GM12878 (cell line): ENCODE results near the gene ATP6V0E1. TPM values are rescaled to one million over a fixed set of nuclear protein-coding genes. Genes with fewer than 3 reads are reported as not detected.
"Not testable (repeated sequence)": the region's sequence is repeated elsewhere in the genome, so short reads cannot be mapped to it uniquely, and the experiment has no call there.

Experiments
- ATAC-seq: fragments of 200-7000 bp; cut with Tn5 transposase; 3 replicates; pipeline ENCODE4 v1.9.1; 2020; ENCODE audit warnings: mild to moderate bottlenecking, moderate library complexity
- BruUV-seq: library from RNA; stranded (reverse); fragments of 400-500 nt; replicated peaks from 2 replicates; lab custom pipeline; 2021; lab: Mats Ljungman, UMichigan
- CTCF ChIA-PET: fragments of 300-600 bp; sonication (Branson Sonifier 250); formaldehyde crosslinking; extraction: SDS; loops from one replicate; lab custom pipeline; 2021; ENCODE audit warnings: inconsistent platforms; lab: Yijun Ruan, JAX
- POLR2A ChIA-PET: fragments of 350-600 bp; formaldehyde crosslinking; extraction: SDS; loops from one replicate; lab custom pipeline; 2021; ENCODE audit warnings: inconsistent platforms; lab: Charles Lee
- RAD21 ChIA-PET: fragments of 300-600 bp; sonication (Branson Sonifier 250); formaldehyde crosslinking; loops from one replicate; lab custom pipeline; 2023; ENCODE audit warnings: antibody characterized with exemption; ENCODE audit not compliant: unreplicated experiment; lab: Charles Lee
- SMC1A ChIA-PET: fragments of 300-600 bp; sonication (Branson Sonifier 250); formaldehyde crosslinking; loops from one replicate; lab custom pipeline; 2023; ENCODE audit not compliant: unreplicated experiment, uncharacterized antibody; lab: Charles Lee
- DNase-seq: peaks from one replicate; pipeline ENCODE4 v3.0.0-alpha.2; 2011; ENCODE audit warnings: low read depth, low spot score
- FAIRE-seq: peaks from 3 replicates; lab custom pipeline; 2011; peaks lifted over from hg19 to GRCh38; lab: Jason Lieb, UNC
- H2AFZ ChIP-seq: 2 replicates; pipeline ENCODE4 v1.6.0; 2011; ENCODE audit warnings: low read depth, low read length, control low read depth; ENCODE audit not compliant: control insufficient read depth
- H3K27ac ChIP-seq: 2 replicates; pipeline ENCODE4 v1.5.1; 2011; ENCODE audit warnings: control low read depth; ENCODE audit not compliant: control insufficient read depth, insufficient read depth
- H3K27me3 ChIP-seq, 2 experiments: replicated peaks in 1 of 2; 2 replicates each; pipeline versions ENCODE4 v1.6.0 to v1.6.1; 2011; ENCODE audit warnings: low read length in 1 of 2; ENCODE audit not compliant: control insufficient read depth in 2 of 2, insufficient read depth in 2 of 2
- H3K36me3 ChIP-seq, 2 experiments: 2 replicates each; pipeline ENCODE4 v1.5.1; 2011; ENCODE audit warnings: low read length in 1 of 2; ENCODE audit not compliant: control insufficient read depth in 2 of 2, insufficient read depth in 2 of 2
- H3K4me1 ChIP-seq: 2 replicates; pipeline ENCODE4 v1.6.1; 2011; ENCODE audit warnings: mild to moderate bottlenecking, low read length, moderate library complexity, mixed read lengths; ENCODE audit not compliant: control insufficient read depth, insufficient read depth
- H3K4me2 ChIP-seq: 2 replicates; pipeline ENCODE4 v1.6.0; 2011; ENCODE audit warnings: control low read depth; ENCODE audit not compliant: control insufficient read depth, insufficient read depth
- H3K4me3 ChIP-seq: fragments of 200-600 bp; sonication (generic); 2 replicates; pipeline ENCODE4 v1.5.1; 2016
- H3K79me2 ChIP-seq: 2 replicates; pipeline ENCODE4 v1.6.0; 2011; ENCODE audit warnings: low read length; ENCODE audit not compliant: control insufficient read depth, insufficient read depth
- H3K9ac ChIP-seq: 2 replicates; pipeline ENCODE4 v1.8.0; 2011; ENCODE audit warnings: low read length, control low read depth, mixed read lengths; ENCODE audit not compliant: control insufficient read depth, insufficient read depth
- H3K9me3 ChIP-seq: replicated peaks from 3 replicates; pipeline ENCODE4 v1.5.1; 2011; ENCODE audit warnings: mild to moderate bottlenecking, low read length; ENCODE audit not compliant: control insufficient read depth, insufficient read depth
- H4K20me1 ChIP-seq: 2 replicates; pipeline ENCODE4 v1.6.0; 2011; ENCODE audit not compliant: control insufficient read depth, insufficient read depth
- ASH2L ChIP-seq: fragments of 300-600, 200-600 bp; sonication (generic); IDR thresholded peaks from 2 replicates; pipeline ENCODE4 v1.6.1; 2017; ENCODE audit warnings: low read depth, mild to moderate bottlenecking, borderline replicate concordance
- JUND ChIP-seq: IDR thresholded peaks from 2 replicates; pipeline ENCODE4 v1.6.1; 2012; ENCODE audit warnings: low read depth, mild to moderate bottlenecking, low read length, improper control_type of control experiment, moderate library complexity
- NR2F1 ChIP-seq: fragments of 450-650 bp; conservative IDR thresholded peaks from 2 replicates; pipeline ENCODE4 v1.6.1; 2017; ENCODE audit warnings: mild to moderate bottlenecking
- POLR2AphosphoS2 ChIP-seq: IDR thresholded peaks from 2 replicates; pipeline ENCODE4 v1.6.1; 2011; ENCODE audit warnings: low read depth, mild to moderate bottlenecking, low read length, improper control_type of control experiment, moderate library complexity
- STAT1 ChIP-seq: fragments of 450-650 bp; conservative IDR thresholded peaks from 2 replicates; pipeline ENCODE4 v1.6.1; 2014; ENCODE audit warnings: antibody characterized with exemption, mild to moderate bottlenecking
- WGBS: methylation state at CpG from one replicate; pipeline ENCODE4 v1.1.6; 2016; ENCODE audit warnings: low lambda C conversion rate; ENCODE audit not compliant: insufficient replicate concordance, insufficient coverage; ENCODE audit errors: missing lambda C conversion rate; 5-methylcytosine and 5-hydroxymethylcytosine counted together
- in situ Hi-C: fragments of 300-500 bp; cut with MboI; formaldehyde crosslinking; loops from 9 replicates; pipeline ENCODE4 v1.14.3; 2018; ENCODE audit warnings: mixed read lengths
- intact Hi-C: fragments of 100-400 bp; cut with micrococcal nuclease; formaldehyde crosslinking; loops from one replicate; pipeline ENCODE4 v1.14.2; 2022; ENCODE audit not compliant: unreplicated experiment
- polyA plus RNA-seq, 11 experiments: library from polyadenylated mRNA; depleted of rRNA in 4 of 11; unstranded in 6 of 11; stranded (reverse) in 5 of 11; fragments of >200 nt; fragmentation: Nextera tagmentation in 4 of 11; fragmentation: Illumina TruSeq in 1 of 11; extraction: Ambion mirVana in 4 of 11; extraction: Trizol in 1 of 11; gene quantifications; 1 replicate in 1 of 11; 2 replicates in 10 of 11; pipeline versions ENCODE4 v1.2.1 to v1.2.3, GENCODE V29; 2011 to 2016; ENCODE audit warnings: inconsistent platforms in 2 of 11, missing spikeins in 2 of 11, low read depth in 1 of 11
- total RNA-seq, 4 experiments: library from RNA; depleted of rRNA in 3 of 4; stranded (reverse); fragments of >200 nt in 3 of 4; fragmentation: Illumina TruSeq in 1 of 4; extraction: Trizol in 1 of 4; gene quantifications; 2 replicates each; pipeline versions ENCODE4 v1.2.1 to v1.2.3, GENCODE V29; 2013 to 2021
- TF ChIP-seq, protein P1 (sequence below): fragments of 450-650 bp; conservative IDR thresholded peaks from 2 replicates; pipeline ENCODE4 v1.6.1; 2017; ENCODE audit warnings: mild to moderate bottlenecking, moderate library complexity

Gene ATP6V0E1
- total and polyA plus RNA-seq, 10 of the 15 experiments (the other 5 are each of a cell fraction or from before 2014, with no cell fraction given): 143 to 787 (median 306) TPM

DNA sequence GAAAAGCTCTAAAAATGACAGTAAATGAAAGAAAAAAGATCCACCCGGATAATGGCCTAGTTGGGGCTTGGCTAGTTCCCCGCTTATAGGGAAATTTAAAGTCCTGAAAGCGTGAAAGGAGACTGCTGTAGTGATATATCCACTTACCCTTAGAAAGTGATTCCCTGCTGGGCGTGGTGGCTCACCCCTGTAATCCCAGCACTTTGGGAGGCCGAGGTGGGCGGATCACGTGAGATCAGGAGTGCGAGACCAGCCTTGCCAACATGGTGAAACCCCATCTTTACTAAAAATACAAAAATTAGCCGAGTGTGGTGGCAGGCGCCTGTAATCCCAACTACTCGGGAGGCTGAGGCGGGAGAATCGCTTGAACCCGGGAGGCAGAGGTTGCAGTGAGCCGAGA lies 33.5 kb downstream of the ATP6V0E1 start:
- H4K20me1 ChIP-seq, H2AFZ ChIP-seq, in situ Hi-C loops, H3K27me3 ChIP-seq, DNase-seq, FAIRE-seq, H3K4me2 ChIP-seq, ATAC-seq, H3K9ac ChIP-seq, H3K9me3 ChIP-seq, H3K27ac ChIP-seq, BruUV-seq, intact Hi-C loops, H3K4me3 ChIP-seq, H3K4me1 ChIP-seq: not testable (repeated sequence)
- CTCF ChIA-PET: interaction anchor here (1.0 kb wide), 1 partner anchor 127 kb away, joined by 3 read pairs; the partner anchor contains the start of gene BNIP1
- peaks cover 2 to 22% of the 10 kb centered on the region in 2 experiments for H3K36me3 ChIP-seq
- H3K79me2 ChIP-seq: peaks cover 50% of the 10 kb centered on the region
- POLR2A ChIA-PET: interaction anchor here (0.7 kb wide), 1 partner anchor 196 kb away, joined by 6 read pairs; no protein-coding TSS in a partner anchor
- SMC1A ChIA-PET: interaction anchor here (0.7 to 2.2 kb wide), 3 partner anchors 22 to 44 kb away, joined by 3 to 7 read pairs (median 3); no protein-coding TSS in a partner anchor
- over 99% methylated on average over 14 of the region's 15 CpGs for WGBS
- RAD21 ChIA-PET: interaction anchor here (0.7 to 1.2 kb wide), 3 partner anchors 12 to 128 kb away, joined by 3 to 7 read pairs (median 5); partner anchors contain the start of gene BNIP1

- Histone ChIP-seq H3K9me3 (no peaks in the 10 kb centered on the region), H2AFZ (no peak overlapping the region), H3K4me3 (no peak overlapping the region), H4K20me1 (peaks cover 6% of the 10 kb centered on the region; the same call in 1 of the 2 replicates), H3K79me2 (peaks cover 45% of the 10 kb centered on the region), H3K4me2 (no peak overlapping the region), H3K9ac (no peak overlapping the region), H3K36me3 (peaks cover 4 to 22% of the 10 kb centered on the region in 2 experiments), H3K4me1 (no peaks in the 10 kb centered on the region), H3K27me3 (no peaks in the 10 kb centered on the region), H3K27ac (no peak overlapping the region)
- DNase-seq (no peak), FAIRE-seq (no peak), ATAC-seq (no peak)
- intact Hi-C loops: no loop called here
- ChIA-PET SMC1A (interaction anchor here (1.0 to 1.5 kb wide), 4 partner anchors 12 to 36 kb away, joined by 3 to 6 read pairs (median 4); no protein-coding TSS in a partner anchor), POLR2A (no interaction called here), CTCF (no interaction called here), RAD21 (no interaction called here)
- BruUV-seq: no TSS peak
- in situ Hi-C loops: no loop called here
- TF ChIP-seq JUND: no peak
- TF ChIP-seq ASH2L: no peak
- TF ChIP-seq, protein P1, sequence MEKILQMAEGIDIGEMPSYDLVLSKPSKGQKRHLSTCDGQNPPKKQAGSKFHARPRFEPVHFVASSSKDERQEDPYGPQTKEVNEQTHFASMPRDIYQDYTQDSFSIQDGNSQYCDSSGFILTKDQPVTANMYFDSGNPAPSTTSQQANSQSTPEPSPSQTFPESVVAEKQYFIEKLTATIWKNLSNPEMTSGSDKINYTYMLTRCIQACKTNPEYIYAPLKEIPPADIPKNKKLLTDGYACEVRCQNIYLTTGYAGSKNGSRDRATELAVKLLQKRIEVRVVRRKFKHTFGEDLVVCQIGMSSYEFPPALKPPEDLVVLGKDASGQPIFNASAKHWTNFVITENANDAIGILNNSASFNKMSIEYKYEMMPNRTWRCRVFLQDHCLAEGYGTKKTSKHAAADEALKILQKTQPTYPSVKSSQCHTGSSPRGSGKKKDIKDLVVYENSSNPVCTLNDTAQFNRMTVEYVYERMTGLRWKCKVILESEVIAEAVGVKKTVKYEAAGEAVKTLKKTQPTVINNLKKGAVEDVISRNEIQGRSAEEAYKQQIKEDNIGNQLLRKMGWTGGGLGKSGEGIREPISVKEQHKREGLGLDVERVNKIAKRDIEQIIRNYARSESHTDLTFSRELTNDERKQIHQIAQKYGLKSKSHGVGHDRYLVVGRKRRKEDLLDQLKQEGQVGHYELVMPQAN: no peak
- no peak for TF ChIP-seq POLR2AphosphoS2
- TF ChIP-seq NR2F1: no peak
- no peak for TF ChIP-seq STAT1
- 88% methylated on average over 4 of the region's 4 CpGs for WGBS
Measured at GRCh38 chr5:173018358-173018757, 34.8 kb downstream of the ATP6V0E1 start.
